ENCODE measurements around the gene PDE4D. TPM values are rescaled to one million over a fixed set of nuclear protein-coding genes. Genes with fewer than 3 reads are reported as not detected.

Gene PDE4D
- total and polyA plus RNA-seq, 3 donors from 2014 or later = 7.8 to 13.9 (median 8.7) TPM

GRCh38 chr5:59094864-59095263 lies 798.7 kb downstream of the PDE4D start:
- H3K27ac ChIP-seq = no peak overlapping the region
- no peaks in the 10 kb centered on the region for H3K27me3 ChIP-seq
- no peak for TF ChIP-seq POLR2A (IDR thresholded peaks at IDR 0.05)
- TF ChIP-seq, protein P1, sequence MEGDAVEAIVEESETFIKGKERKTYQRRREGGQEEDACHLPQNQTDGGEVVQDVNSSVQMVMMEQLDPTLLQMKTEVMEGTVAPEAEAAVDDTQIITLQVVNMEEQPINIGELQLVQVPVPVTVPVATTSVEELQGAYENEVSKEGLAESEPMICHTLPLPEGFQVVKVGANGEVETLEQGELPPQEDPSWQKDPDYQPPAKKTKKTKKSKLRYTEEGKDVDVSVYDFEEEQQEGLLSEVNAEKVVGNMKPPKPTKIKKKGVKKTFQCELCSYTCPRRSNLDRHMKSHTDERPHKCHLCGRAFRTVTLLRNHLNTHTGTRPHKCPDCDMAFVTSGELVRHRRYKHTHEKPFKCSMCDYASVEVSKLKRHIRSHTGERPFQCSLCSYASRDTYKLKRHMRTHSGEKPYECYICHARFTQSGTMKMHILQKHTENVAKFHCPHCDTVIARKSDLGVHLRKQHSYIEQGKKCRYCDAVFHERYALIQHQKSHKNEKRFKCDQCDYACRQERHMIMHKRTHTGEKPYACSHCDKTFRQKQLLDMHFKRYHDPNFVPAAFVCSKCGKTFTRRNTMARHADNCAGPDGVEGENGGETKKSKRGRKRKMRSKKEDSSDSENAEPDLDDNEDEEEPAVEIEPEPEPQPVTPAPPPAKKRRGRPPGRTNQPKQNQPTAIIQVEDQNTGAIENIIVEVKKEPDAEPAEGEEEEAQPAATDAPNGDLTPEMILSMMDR (IDR thresholded peaks at IDR 0.05) = no peak
- intact Hi-C loops (cut with DNase I; ENCODE audit: low total_unique reads) = no loop called here
- H3K4me3 ChIP-seq = no peak overlapping the region
- no peak for DNase-seq
- WGBS, 2 donors = 88 to 94% methylated on average over 2 of the region's 2 CpGs
- H3K36me3 ChIP-seq (ENCODE audit: low read depth, missing control alignments) = no peaks in the 10 kb centered on the region
- H3K9me3 ChIP-seq = no peaks in the 10 kb centered on the region
- H3K4me1 ChIP-seq = no peaks in the 10 kb centered on the region

DNA sequence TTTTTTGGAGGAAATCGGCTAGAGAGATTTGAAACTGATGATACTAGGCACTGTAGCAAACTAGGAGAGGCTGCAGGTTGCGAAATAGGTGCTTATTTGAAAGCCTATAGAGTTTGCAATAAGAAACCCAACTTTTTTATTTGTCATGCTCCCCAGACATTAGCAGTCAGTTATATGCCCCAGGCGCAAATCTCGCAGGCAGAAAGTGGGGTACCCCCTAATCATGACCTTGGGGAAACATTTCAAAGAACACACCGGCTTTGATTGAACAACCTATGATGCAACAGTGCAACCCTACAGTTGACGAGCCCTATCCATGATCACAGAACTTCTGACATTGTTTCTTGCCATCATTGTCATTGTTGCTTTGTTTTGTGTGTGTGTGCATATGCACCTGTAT lies 800.2 kb downstream of the PDE4D start:
- WGBS, 2 donors = 66 to 78% methylated on average over 6 of the region's 6 CpGs
- H3K4me3 ChIP-seq = no peak overlapping the region
- no peak for DNase-seq
- no peaks in the 10 kb centered on the region for H3K4me1 ChIP-seq
- H3K9me3 ChIP-seq = no peaks in the 10 kb centered on the region
- no peaks in the 10 kb centered on the region for H3K27me3 ChIP-seq
- TF ChIP-seq, protein P1 (IDR thresholded peaks at IDR 0.05) = no peak
- no peak for TF ChIP-seq POLR2A (IDR thresholded peaks at IDR 0.05)
- no peaks in the 10 kb centered on the region for H3K36me3 ChIP-seq (ENCODE audit: low read depth, missing control alignments)
- no peak overlapping the region for H3K27ac ChIP-seq
- intact Hi-C loops (cut with DNase I; ENCODE audit: low total_unique reads) = no loop called here

DNA sequence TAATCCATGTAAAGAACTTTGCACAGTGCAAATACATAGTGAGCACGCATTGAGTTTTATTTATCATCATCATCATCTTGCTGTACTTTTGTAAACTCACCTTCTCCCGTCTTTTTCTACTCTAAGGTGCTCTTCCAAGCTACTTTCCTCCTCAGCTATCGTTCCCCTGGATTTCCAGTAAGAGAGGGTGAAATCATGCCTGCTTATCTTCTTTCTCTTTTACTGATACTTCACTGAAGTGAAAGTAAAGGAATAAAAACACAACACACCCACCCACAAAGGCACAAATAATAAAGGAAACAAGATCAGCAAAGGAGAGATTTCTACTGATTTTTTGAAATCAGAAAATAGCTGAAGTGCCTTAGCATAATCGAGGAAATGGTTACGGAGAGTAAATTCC lies 800.8 kb downstream of the PDE4D start:
- H3K27me3 ChIP-seq = no peaks in the 10 kb centered on the region
- no peaks in the 10 kb centered on the region for H3K36me3 ChIP-seq (ENCODE audit: low read depth, missing control alignments)
- H3K27ac ChIP-seq = no peak overlapping the region
- TF ChIP-seq POLR2A (IDR thresholded peaks at IDR 0.05) = no peak
- TF ChIP-seq, protein P1 (IDR thresholded peaks at IDR 0.05) = no peak
- no peaks in the 10 kb centered on the region for H3K9me3 ChIP-seq
- intact Hi-C loops (cut with DNase I; ENCODE audit: low total_unique reads) = no loop called here
- DNase-seq = no peak
- no peaks in the 10 kb centered on the region for H3K4me1 ChIP-seq
- H3K4me3 ChIP-seq = no peak overlapping the region
- WGBS, 2 donors = 51 to 52% methylated on average over 5 of the region's 5 CpGs

- no peaks in the 10 kb centered on the region for H3K27me3 ChIP-seq
- no peaks in the 10 kb centered on the region for H3K9me3 ChIP-seq
- no peak for TF ChIP-seq POLR2A (IDR thresholded peaks at IDR 0.05)
- TF ChIP-seq, protein P1 (IDR thresholded peaks at IDR 0.05) = no peak
- H3K4me3 ChIP-seq = no peak overlapping the region
- 76 to 81% methylated on average over 1 of the region's 1 CpG for WGBS, 2 donors
- intact Hi-C loops (cut with DNase I; ENCODE audit: low total_unique reads) = no loop called here
- no peak for DNase-seq
- no peaks in the 10 kb centered on the region for H3K36me3 ChIP-seq (ENCODE audit: low read depth, missing control alignments)
- no peak overlapping the region for H3K27ac ChIP-seq
- H3K4me1 ChIP-seq = no peaks in the 10 kb centered on the region
Observed at GRCh38 chr5:59091965-59092364, 801.6 kb downstream of the PDE4D start.

DNA sequence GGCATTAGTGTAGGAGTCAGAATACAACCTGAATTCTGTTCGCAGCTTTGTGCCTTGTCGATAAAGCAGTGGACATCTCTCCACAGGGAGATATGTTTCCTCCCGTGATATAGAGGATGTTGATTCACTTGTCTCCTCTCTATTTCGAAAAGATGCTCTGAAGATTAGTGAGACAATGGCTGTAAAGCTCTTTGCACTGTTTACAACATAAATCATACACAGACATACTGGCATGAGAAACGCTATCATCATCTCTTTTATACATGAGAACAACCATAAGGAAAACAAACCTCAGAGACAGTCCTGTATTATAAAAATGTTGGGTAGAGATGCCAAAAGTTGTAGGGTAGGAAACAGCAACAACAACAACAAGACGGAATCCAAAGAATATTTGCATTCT lies 803.2 kb downstream of the PDE4D start:
- intact Hi-C loops (cut with DNase I; ENCODE audit: low total_unique reads) = no loop called here
- WGBS, 2 donors = 68 to 71% methylated on average over 6 of the region's 6 CpGs
- no peaks in the 10 kb centered on the region for H3K9me3 ChIP-seq
- no peak overlapping the region for H3K27ac ChIP-seq
- no peaks in the 10 kb centered on the region for H3K4me1 ChIP-seq
- no peaks in the 10 kb centered on the region for H3K36me3 ChIP-seq (ENCODE audit: low read depth, missing control alignments)
- no peak overlapping the region for H3K4me3 ChIP-seq
- H3K27me3 ChIP-seq = no peaks in the 10 kb centered on the region
- no peak for TF ChIP-seq POLR2A (IDR thresholded peaks at IDR 0.05)
- TF ChIP-seq, protein P1 (IDR thresholded peaks at IDR 0.05) = no peak
- DNase-seq = no peak
